DOHH2 (cell line): Measurements from ENCODE around the gene PBRM1.
"Not testable (repeated sequence)": the region's sequence is repeated elsewhere in the genome, so short reads cannot be mapped to it uniquely, and the experiment has no call there.

Source experiments
- H3F3A ChIP-seq: fragments of 200-600 bp; sonication (generic), shearing (Covaris generic); 2 replicates; pipeline ENCODE4 v1.6.0; 2016; ENCODE audit warnings: antibody characterized with exemption, mild to moderate bottlenecking; ENCODE audit not compliant: control insufficient read depth, insufficient read depth
- H3K27ac ChIP-seq: fragments of 200-600 bp; sonication (generic); 2 replicates; pipeline ENCODE4 v1.5.1; 2014; ENCODE audit warnings: low read depth, mild to moderate bottlenecking, low read length, moderate library complexity
- H3K27me3 ChIP-seq: fragments of 200-600 bp; sonication (generic); 2 replicates; pipeline ENCODE4 v1.6.1; 2014; ENCODE audit warnings: mild to moderate bottlenecking, low read length, mixed read lengths; ENCODE audit not compliant: control insufficient read depth
- H3K36me3 ChIP-seq: fragments of 200-600 bp; sonication (generic); 2 replicates; pipeline ENCODE4 v1.6.1; 2014; ENCODE audit warnings: mild to moderate bottlenecking, low read length, moderate library complexity, mixed read lengths; ENCODE audit not compliant: control insufficient read depth
- H3K4me1 ChIP-seq: fragments of 200-600 bp; sonication (generic); 2 replicates; pipeline ENCODE4 v1.6.1; 2014; ENCODE audit warnings: mild to moderate bottlenecking, low read length, mixed read lengths; ENCODE audit not compliant: control insufficient read depth
- H3K4me2 ChIP-seq: fragments of 200-600 bp; sonication (generic); 2 replicates; pipeline ENCODE4 v1.6.0; 2014; ENCODE audit warnings: mild to moderate bottlenecking, low read length, moderate library complexity
- H3K4me3 ChIP-seq: fragments of 200-600 bp; sonication (generic); 2 replicates; pipeline ENCODE4 v1.5.1; 2014; ENCODE audit warnings: mild to moderate bottlenecking, low read length, mixed read lengths
- H3K79me2 ChIP-seq: fragments of 200-600 bp; sonication (generic); 2 replicates; pipeline ENCODE4 v1.6.1; 2014; ENCODE audit warnings: mild to moderate bottlenecking, low read length, mixed read lengths; ENCODE audit not compliant: control insufficient read depth
- H3K9me2 ChIP-seq: fragments of 200-600 bp; sonication (generic); replicated peaks from 2 replicates; pipeline ENCODE4 v1.6.1; 2014; ENCODE audit warnings: mild to moderate bottlenecking, low read length, mixed read lengths; ENCODE audit not compliant: control insufficient read depth
- H3K9me3 ChIP-seq: fragments of 200-600 bp; sonication (generic); 2 replicates; pipeline ENCODE4 v1.6.1; 2014; ENCODE audit warnings: antibody characterized with exemption, low read length, mixed read lengths; ENCODE audit not compliant: control insufficient read depth, insufficient read depth
- H4K20me1 ChIP-seq: fragments of 200-600 bp; sonication (generic); 2 replicates; pipeline ENCODE4 v1.6.0; 2014; ENCODE audit warnings: low read depth, mild to moderate bottlenecking, antibody characterized with exemption, low read length, moderate library complexity; ENCODE audit not compliant: control insufficient read depth, insufficient read depth
- EZH2phosphoT487 ChIP-seq: fragments of 200-600 bp; sonication (generic); IDR thresholded peaks from 2 replicates; pipeline ENCODE4 v1.6.1; 2017; ENCODE audit warnings: borderline replicate concordance, mild to moderate bottlenecking, antibody characterized with exemption, low read length, moderate library complexity, mixed read lengths
- TF ChIP-seq, protein P1 (sequence below): fragments of 200-600 bp; sonication (generic); IDR thresholded peaks from one replicate; pipeline ENCODE4 v1.5.1; 2014; ENCODE audit warnings: antibody characterized with exemption, mild to moderate bottlenecking, low read depth, low read length; ENCODE audit not compliant: poor library complexity, severe bottlenecking

PBRM1 gene

GRCh38 chr3:52730681-52731080 is 45.0 kb upstream of the PBRM1 start:
- 0 out of 2 replicates have a peak, but pooled peaks cover 5% of the 10 kb centered on the region for H3F3A ChIP-seq
- no peaks in the 10 kb centered on the region for H4K20me1 ChIP-seq
- no peaks in the 10 kb centered on the region for H3K9me3 ChIP-seq
- peaks cover 36% of the 10 kb centered on the region for H3K36me3 ChIP-seq
- H3K4me3 ChIP-seq: no peak overlapping the region
- no peaks in the 10 kb centered on the region for H3K27me3 ChIP-seq
- no peaks in the 10 kb centered on the region for H3K9me2 ChIP-seq
- no peaks in the 10 kb centered on the region for H3K4me1 ChIP-seq
- H3K79me2 ChIP-seq: no peaks in the 10 kb centered on the region
- no peak overlapping the region for H3K27ac ChIP-seq
- no peak overlapping the region for H3K4me2 ChIP-seq
- TF ChIP-seq, protein P1, sequence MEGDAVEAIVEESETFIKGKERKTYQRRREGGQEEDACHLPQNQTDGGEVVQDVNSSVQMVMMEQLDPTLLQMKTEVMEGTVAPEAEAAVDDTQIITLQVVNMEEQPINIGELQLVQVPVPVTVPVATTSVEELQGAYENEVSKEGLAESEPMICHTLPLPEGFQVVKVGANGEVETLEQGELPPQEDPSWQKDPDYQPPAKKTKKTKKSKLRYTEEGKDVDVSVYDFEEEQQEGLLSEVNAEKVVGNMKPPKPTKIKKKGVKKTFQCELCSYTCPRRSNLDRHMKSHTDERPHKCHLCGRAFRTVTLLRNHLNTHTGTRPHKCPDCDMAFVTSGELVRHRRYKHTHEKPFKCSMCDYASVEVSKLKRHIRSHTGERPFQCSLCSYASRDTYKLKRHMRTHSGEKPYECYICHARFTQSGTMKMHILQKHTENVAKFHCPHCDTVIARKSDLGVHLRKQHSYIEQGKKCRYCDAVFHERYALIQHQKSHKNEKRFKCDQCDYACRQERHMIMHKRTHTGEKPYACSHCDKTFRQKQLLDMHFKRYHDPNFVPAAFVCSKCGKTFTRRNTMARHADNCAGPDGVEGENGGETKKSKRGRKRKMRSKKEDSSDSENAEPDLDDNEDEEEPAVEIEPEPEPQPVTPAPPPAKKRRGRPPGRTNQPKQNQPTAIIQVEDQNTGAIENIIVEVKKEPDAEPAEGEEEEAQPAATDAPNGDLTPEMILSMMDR: no peak
- TF ChIP-seq EZH2phosphoT487: no peak

DNA sequence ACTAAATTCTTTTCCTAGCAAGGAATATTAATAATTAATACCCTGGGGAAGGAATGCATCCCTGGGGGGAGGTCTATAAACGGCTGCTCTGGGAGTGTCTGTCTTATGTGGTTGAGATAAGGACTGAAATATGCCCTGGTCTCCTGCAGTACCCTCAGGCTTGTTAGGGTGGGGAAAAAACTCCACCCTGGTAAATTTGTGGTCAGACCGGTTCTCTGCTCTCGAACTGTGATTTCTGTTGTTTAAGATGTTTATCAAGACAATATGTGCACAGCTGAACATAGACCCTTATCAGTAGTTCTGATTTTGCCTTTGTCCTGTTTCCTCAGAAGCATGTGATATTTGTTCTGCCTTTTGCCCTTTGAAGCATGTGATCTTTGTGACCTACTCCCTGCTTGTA is 43.0 kb upstream of the PBRM1 start:
- H3K36me3 ChIP-seq: peaks cover 27% of the 10 kb centered on the region
- not testable (repeated sequence) for H3K27ac ChIP-seq, H3K4me3 ChIP-seq, H3F3A ChIP-seq, H3K79me2 ChIP-seq, H3K27me3 ChIP-seq, H3K9me3 ChIP-seq, H3K4me2 ChIP-seq, H3K4me1 ChIP-seq, H4K20me1 ChIP-seq, H3K9me2 ChIP-seq

DNA sequence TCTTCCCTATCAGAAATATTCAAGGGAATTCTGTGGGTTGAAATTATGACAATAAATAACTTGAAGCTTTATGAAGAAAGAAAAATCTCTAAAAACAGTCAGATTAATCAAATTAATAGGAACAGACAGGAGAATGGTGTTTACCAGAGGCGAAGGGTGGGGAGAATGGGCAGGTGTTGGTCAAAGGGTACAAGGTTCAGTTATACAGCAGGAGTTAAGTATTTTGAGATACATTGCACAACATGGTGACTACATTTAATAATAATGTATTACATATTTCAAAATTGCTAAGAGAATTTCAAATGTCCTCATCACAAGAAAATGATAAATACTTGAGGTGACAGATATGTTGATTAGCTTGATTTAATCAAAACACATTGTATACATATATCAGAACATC is 38.8 kb upstream of the PBRM1 start:
- Histone ChIP-seq H3K79me2 (no peaks in the 10 kb centered on the region), H3K4me2 (no peak overlapping the region), H3K27ac (no peak overlapping the region), H3K4me3 (no peak overlapping the region), H3K9me2 (no peaks in the 10 kb centered on the region), H3K4me1 (peaks cover 36% of the 10 kb centered on the region), H3F3A (peaks cover 17% of the 10 kb centered on the region), H3K9me3 (no peaks in the 10 kb centered on the region), H4K20me1 (0 out of 2 replicates have a peak, but pooled peaks cover 3% of the 10 kb centered on the region), H3K36me3 (no peaks in the 10 kb centered on the region; the same call in 1 of the 2 replicates), H3K27me3 (no peaks in the 10 kb centered on the region)
- TF ChIP-seq, protein P1: no peak
- TF ChIP-seq EZH2phosphoT487: no peak

DNA sequence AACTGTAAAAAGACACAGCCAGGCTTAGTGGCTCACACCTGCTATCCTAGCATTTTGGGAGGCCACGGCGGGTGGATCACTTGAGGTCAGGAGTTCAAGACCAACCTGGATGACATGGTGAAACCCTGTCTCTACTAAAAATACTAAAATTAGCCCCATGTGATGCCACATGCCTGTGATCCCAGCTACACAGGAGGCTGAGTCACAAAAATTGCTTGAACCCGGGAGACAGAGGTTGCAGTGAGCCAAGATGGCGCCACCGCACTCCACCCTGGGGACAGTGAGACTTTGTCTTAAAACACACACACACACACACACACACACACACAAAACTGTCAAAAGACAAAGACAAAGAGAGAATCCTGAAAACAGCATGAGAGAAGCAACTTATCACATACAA is 38.2 kb upstream of the PBRM1 start:
- Histone ChIP-seq H3K79me2 (no peaks in the 10 kb centered on the region), H3K9me3 (no peaks in the 10 kb centered on the region), H3K36me3 (peaks cover 1% of the 10 kb centered on the region), H3K4me2 (no peak overlapping the region), H3K4me1 (peaks cover 36% of the 10 kb centered on the region), H4K20me1 (0 out of 2 replicates have a peak, but pooled peaks cover 3% of the 10 kb centered on the region), H3K27ac (no peak overlapping the region), H3K9me2 (no peaks in the 10 kb centered on the region), H3K27me3 (no peaks in the 10 kb centered on the region), H3F3A (peaks cover 17% of the 10 kb centered on the region), H3K4me3 (no peak overlapping the region)
- TF ChIP-seq, protein P1: no peak
- TF ChIP-seq EZH2phosphoT487: no peak
